H54 (cell line): ENCODE measurements around the gene HOXB2.
A peak's percentile ranks its signal among the peaks of the same experiment; 100 is the strongest.
"Not testable (repeated sequence)": the region's sequence is repeated elsewhere in the genome, so short reads cannot be mapped to it uniquely, and the experiment has no call there.

Experiments
- DNase-seq: peaks from one replicate; pipeline ENCODE4 v3.0.0; 2011; ENCODE audit warnings: low spot score, mixed read lengths; ENCODE audit not compliant: insufficient read length
- FAIRE-seq: peaks from 3 replicates; lab custom pipeline; 2011; peaks lifted over from hg19 to GRCh38; lab: Jason Lieb, UNC
- POLR2A ChIP-seq: IDR thresholded peaks from 2 replicates; pipeline ENCODE4 v1.6.1; 2011; ENCODE audit warnings: low read depth, mild to moderate bottlenecking, low read length

Gene HOXB2

DNA sequence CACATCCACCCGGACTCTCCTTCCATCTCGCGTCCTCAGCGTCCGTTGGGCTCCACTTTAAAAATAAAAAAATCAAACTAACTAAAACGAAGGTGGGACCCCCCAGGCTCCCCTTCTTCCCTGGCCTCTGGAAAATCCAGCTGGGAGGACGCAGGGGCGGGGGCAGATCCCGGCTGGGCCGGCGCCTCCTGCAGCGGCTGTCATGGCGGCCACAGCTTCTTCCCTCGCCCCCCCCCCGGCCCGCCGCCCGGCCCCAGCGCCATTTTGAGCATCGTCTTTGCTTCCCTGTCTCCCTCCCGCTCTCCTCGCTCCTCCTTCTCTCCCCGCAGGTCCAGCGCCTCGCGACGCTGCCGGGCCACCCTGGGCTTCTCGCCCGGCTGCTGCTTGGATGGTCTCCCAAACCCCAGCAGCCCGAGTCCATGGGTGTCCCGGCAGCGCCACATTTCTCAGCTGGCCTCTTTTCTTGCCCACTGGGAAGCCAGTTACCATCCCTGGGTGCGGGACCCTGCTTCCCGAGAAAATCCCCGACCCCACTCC lies 3.3 kb downstream of the HOXB2 start:
- FAIRE-seq (no peak), DNase-seq (no peak)
- peak; percentile 59 for TF ChIP-seq POLR2A

DNA sequence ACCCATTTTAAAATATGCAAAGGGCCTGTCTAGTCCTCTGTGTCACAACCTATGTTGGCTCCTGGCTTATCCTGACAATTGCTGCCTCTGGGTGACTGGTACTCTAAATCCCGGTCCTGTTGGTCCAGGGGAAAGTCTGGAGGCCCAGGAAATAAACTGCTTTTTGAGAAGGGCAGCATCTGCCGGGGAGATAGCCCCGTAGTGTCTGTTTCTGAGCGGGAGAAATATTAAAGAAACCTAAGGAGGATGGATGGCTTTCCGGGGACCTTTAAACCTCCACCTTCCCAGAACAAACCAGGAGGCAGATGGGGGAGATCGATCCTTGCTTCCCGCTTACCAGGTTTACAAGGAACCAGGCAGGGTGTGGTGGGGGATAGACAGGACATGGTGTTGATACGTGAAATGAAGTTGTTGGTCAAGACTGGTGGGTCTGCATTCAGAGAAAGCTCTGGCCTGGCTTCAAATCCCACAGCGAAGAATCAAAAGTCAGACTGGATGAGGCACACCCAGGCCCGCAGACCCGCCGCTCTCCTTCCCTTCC lies 3.8 kb downstream of the HOXB2 start:
- FAIRE-seq (no peak), DNase-seq (no peak)
- TF ChIP-seq POLR2A: no peak

DNA sequence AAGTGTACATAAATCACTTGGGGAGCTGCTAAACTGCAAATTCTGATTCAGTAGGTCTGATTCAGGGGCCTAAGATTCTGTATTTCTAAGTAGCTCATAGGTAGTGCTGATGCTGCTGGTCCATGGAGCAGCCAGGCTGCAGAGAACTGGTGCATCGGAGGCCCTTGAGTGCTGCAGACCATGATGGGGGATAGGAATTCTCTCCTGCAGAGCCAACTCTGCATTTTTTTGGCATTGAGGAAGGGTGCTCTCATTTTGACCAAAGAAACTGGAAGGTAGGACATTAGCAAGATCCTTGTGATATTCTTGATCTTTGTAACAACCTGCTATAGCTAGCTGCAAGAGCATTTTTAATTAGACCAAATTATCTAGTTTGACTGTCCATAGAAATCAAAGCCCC lies 4.7 kb downstream of the HOXB2 start:
- DNase-seq: no peak
- peak; percentile 23 for FAIRE-seq

DNA sequence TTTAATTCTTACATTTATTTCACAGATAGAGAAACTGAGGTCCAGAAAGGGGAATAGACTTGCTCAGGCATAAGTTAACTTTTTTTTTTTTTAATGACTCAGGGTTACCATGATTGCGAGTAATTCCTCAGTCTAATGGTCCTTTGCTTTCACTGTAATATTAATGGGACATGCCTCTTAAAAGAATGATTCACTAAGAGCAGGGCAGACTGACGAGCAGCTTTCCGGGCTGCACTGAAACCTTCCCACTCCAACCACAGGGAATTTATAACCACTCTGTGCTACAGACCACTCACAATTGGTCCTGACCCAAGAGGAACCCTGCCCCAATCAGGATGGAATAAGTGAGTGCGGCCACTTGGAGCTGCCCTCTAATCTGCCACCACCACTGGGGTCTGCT lies 5.7 kb downstream of the HOXB2 start:
- peak; percentile 41 for TF ChIP-seq POLR2A
- DNase-seq: no peak
- peak; percentile 82 for FAIRE-seq

More for the DNA sequence above, 4.7 kb downstream of the HOXB2 start:
- no peak for TF ChIP-seq POLR2A

DNA sequence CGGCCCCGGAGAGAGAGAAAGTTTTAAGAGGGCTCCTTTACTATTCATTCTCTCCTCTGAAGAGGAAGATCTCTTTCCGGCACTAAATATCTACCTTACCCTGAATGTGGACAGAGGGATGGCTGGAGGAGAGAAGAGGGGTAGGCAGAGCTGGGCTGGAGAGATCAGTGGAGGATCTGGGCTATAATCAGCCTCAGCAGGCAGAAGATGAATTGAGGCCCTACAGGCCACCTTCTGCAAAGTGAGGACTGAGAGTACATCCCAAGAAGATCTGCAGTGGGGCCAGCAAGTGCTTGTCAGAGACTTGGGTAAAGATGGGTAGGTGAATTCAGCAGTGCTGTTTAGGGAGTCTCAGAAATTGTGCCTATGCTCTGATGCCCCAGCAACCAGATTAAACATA lies 7.6 kb downstream of the HOXB2 start:
- DNase-seq: no peak
- no peak for TF ChIP-seq POLR2A
- no peak for FAIRE-seq

DNA sequence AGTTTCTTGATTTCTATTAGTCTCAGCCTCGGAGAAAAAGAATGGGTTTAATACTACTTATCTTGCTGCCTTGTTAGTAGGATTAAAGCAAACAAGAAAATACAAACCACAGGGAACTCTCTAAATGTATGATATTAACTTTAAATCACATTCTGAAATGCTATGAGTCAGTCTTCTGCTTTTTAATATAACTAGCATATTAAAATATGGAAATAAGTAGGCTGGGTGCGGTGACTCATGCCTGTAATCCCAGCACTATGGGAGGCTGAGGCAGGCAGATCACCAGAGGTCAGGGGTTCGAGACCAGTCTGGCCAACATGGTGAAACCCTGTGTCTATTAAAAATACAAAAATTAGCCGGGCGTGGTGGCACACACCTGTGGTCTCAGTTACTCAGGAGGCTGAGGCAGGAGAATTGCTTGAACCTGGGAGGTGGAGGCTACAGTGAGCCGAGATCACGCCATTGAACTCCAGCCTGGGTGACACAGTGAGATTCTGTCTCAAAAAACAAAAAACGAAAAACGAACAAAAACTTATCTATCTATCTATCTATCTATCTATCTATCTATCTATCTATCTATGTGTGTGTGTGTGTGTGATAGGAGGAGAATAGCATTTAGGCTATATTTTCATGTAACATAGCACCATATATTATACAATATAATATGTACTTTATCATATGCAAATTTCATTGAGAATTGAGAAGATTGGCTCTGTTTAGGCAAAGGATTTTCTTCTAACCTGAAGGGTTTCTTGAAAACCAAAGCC lies 8.9 kb downstream of the HOXB2 start:
- not testable (repeated sequence) for FAIRE-seq, DNase-seq

DNA sequence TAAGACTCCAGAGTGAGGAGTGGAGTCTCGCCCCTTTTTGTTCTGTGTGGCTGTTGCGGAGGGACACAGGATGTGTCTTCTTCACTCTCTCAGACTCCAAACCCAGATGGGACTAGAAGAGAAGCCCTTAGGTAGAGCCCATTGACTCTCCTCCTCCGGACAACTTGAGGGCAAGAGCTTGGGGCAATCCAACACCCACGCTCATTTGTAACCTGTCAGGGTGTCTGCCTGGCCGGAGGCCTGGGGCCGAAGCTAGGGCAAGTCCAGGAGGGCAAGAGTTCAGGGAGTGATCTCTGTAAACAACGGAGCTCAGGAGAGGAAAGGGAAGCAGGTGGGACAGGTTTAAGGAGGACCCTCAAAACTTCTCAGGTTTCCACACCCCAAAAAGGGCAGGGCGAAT lies 12.6 kb downstream of the HOXB2 start:
- DNase-seq (no peak), FAIRE-seq (no peak)
- no peak for TF ChIP-seq POLR2A

DNA sequence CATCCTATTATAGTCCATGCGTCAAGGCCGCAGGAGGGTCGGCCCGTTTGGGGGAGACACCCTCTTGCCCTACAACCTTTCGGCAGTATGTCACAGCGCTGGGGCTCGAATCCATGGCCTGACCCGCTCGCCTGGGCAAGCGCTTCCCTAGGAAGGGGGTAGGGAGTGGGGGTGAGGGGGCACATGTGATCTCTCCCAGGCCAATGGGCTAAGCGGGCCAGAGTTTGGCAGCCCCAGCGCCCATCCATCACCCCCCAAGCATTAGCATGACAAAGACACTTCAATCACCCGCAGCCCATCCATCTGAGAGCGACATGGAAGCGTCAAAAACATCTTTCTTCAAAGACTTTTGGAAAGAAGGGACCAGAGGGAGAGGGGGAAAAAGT lies 14.0 kb downstream of the HOXB2 start, which contains the start of gene HOXB1:
HOXB1 (minus strand) TSS at position 125 of the 386 bp plus-strand sequence; CDS start at position 18, 107 bp downstream.
- FAIRE-seq: no peak
- no peak for TF ChIP-seq POLR2A
- no peak for DNase-seq

DNA sequence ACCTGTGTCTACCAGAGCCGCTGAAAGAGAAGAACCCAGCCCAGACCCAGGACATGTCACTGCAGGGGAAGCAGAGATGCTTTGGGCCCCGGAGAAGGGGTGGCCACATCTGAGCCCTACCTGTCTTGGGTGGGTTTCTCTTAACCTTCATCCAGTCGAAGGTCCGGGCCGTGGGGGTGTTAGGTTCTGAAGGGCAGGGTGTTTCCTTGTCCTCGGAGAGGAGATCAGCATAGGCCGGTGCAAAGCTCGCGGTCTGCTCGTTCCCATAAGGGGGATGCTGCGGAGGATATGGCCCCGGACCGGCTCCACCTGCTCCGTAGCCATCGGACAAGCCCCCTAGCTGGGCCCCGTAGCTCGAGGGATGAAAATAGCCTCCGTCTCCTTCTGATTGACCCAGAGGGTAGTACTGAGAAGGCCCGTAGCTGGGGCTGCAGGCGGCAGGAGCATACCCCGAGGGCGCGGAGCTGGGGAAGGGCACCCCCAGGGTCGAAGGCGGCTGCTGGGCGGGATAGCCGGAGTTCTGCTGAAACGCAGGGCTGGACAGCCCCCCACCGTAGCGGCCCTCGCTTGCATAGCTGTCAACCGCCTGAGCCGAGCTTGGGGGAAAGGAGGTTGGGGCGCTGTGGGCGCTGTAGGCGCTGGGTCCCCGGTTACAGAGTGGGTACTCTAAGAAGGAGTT lies 14.6 kb downstream of the HOXB2 start:
- TF ChIP-seq POLR2A: no peak
- FAIRE-seq (no peak), DNase-seq (no peak)

DNA sequence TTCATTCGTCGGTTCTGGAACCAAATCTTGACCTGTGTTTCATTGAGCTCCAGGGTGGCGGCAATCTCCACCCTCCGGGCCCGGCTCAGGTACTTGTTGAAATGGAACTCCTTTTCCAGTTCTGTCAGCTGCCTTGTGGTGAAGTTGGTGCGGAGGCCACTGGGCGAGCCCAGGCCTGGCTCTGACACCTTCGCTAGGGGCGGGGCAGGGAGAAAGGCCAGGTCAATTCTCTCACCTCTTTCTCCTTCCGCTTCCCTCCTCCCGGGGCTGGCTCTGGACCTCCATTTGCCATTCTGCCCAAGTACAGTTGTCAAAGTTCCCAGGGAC lies 15.3 kb downstream of the HOXB2 start:
- no peak for DNase-seq
- no peak for FAIRE-seq
- TF ChIP-seq POLR2A: no peak

DNA sequence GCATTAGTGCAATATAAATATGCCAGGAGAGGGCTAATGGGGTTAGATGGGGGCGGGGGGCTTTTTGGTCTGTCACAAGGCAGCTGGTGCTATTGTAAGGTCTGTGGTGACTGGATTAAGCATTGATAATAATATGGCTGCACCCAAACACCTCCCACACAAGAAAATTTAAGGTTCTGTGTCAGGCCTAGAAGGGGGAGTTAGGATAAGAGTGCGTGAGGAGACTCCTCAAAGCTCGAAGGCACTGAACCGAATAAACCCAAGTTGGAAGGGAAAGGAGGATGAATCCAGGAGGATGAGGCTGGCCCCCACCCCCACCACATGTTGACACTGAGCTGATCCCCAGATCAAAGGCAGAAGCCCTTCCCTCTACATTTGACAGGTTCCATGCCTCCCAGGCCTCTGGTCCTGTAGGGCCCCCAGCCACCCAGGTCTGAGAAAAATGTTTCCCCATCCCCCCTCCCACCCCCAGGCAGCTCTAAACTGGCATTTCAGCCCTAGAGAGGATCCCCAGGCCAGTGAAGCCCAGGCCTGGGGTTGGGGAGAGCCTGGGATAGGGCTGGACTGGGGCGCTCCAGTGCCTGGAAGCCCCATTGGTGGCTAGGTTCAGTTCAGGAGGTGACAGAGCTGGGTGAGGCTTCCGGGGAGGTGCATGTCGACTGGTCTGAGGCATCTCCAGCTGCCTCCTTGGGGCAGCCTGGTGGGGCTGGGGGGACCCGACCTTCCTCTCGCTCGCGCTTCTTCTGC lies 15.8 kb downstream of the HOXB2 start:
- TF ChIP-seq POLR2A: no peak
- DNase-seq: no peak
- FAIRE-seq: no peak

DNA sequence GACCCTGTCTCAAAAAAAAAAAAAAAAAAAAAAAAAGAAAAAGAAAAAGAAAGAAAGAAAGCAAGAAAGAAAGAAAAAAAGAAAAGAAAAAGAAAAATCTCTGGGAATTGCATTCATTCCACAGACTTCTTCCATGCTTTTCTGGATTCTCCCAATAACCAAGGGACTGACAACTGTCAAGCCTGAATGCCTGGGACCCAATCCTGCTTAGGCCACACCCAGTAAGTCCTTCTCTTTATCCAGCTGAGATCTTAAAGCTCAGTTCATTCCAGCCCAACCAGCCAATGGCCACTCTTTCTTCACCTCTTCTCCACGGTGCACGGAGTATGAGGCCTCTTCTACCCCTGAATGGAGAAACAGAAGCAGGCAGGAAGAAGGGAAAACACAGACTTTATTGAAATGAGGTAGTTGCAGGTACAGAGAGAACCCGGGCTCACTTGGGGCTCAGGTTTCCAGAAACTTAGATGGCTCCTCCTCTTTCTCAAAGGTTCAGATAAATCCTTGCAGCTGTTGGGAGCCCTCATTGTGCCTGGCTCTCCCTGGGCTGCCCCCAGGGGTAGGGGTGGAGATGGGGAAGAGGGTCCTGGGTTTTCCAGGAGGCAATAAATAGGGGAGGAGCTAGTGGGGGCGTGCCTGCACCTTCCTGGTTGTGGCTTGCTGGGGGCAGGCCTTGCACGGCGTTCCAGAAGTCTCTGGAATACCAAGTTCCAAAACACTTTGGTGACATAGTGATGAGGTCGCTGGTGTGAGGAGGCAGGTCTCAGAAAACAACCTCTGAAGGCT lies 16.6 kb downstream of the HOXB2 start:
- no peak for DNase-seq
- TF ChIP-seq POLR2A: no peak
- no peak for FAIRE-seq

DNA sequence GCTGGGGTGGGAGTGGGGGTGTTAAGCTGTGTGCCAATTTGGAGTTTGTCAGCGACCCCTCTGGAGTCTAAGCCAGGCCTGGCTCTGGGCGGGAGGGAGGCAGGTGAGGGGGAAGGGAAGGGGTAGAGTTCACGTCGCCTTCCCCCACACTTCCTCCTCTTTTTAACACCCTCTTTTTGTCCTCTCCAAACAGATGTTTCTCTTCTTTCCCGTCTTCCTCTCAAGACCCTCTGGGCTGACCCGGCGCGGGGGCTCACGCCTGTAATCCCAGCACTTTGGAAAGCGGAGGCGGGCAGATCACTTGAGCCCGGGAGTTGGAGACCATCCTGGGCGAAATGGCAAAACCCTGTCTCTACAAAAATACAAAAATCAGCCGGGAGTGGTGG lies 17.4 kb downstream of the HOXB2 start:
- TF ChIP-seq POLR2A: no peak
- FAIRE-seq: no peak
- no peak for DNase-seq
